HCT116 (cell line): Measurements from ENCODE around the gene MECP2.

Source experiments
- TCF7L2 ChIP-seq: IDR thresholded peaks from 2 replicates; pipeline ENCODE4 v1.7.0; 2011; ENCODE audit warnings: borderline replicate concordance, inconsistent platforms; ENCODE audit not compliant: insufficient read depth, insufficient read length; ENCODE audit errors: extremely low read depth
- ZFX ChIP-seq: fragments of 450-650 bp; IDR thresholded peaks from 2 replicates; pipeline ENCODE4 v1.6.1; 2017
- TF ChIP-seq, protein P1 (sequence below), 3 experiments: fragments of 200-600 bp in 1 of 3; sonication (generic) in 1 of 3; IDR thresholded peaks in 2 of 3; conservative IDR thresholded peaks in 1 of 3; 2 replicates each; pipeline ENCODE4 v1.5.1; 2012 to 2017; ENCODE audit warnings: low read depth in 2 of 3, low read length in 2 of 3, antibody characterized with exemption in 1 of 3, borderline replicate concordance in 1 of 3, control low read depth in 1 of 3, mild to moderate bottlenecking in 1 of 3, mixed read lengths in 1 of 3, mixed run types in 1 of 3, moderate library complexity in 1 of 3; ENCODE audit not compliant: insufficient read depth in 1 of 3

DNA sequence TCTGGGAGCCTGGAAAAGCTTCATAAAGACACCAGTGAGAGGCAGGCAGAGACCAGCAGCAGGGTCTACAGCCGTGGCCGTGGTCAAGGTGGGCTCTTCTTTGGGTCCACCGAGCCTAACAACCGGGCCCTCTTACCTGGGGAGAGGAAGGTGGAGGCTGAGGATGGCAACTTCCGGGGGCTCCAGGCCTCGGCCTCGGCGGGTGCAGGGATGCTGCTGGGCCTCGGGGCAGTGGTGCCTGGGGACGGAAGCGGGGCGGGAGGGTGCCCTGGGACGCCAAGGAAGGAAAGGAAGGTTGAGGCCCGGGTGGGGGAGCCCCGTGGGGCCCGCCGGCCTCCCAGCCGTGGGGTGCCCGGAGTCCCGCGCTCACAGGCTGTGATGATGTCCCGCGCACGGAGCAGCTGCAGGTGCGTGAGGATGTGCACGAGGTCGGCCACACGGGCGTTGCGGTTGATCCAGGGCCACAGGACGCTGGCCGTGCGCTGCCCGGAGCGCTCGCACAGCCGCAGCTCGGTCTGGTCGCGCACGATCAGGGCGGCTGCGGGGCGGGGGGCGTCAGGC, 78.4 kb downstream of the MECP2 start:
- TF ChIP-seq, protein P1, sequence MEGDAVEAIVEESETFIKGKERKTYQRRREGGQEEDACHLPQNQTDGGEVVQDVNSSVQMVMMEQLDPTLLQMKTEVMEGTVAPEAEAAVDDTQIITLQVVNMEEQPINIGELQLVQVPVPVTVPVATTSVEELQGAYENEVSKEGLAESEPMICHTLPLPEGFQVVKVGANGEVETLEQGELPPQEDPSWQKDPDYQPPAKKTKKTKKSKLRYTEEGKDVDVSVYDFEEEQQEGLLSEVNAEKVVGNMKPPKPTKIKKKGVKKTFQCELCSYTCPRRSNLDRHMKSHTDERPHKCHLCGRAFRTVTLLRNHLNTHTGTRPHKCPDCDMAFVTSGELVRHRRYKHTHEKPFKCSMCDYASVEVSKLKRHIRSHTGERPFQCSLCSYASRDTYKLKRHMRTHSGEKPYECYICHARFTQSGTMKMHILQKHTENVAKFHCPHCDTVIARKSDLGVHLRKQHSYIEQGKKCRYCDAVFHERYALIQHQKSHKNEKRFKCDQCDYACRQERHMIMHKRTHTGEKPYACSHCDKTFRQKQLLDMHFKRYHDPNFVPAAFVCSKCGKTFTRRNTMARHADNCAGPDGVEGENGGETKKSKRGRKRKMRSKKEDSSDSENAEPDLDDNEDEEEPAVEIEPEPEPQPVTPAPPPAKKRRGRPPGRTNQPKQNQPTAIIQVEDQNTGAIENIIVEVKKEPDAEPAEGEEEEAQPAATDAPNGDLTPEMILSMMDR (IDR thresholded peaks at IDR 0.05 in 2 of 3, conservative IDR thresholded peaks at IDR 0.05 in 1 of 3; ENCODE audit: borderline replicate concordance in 1 of 3, insufficient read depth in 1 of 3, low read depth in 2 of 3, low read length in 2 of 3) = no peak
- TF ChIP-seq TCF7L2 = no peak
- TF ChIP-seq ZFX = peak; percentile 37
